ENCODE results near the gene PCLO.
"Not testable (repeated sequence)": the region's sequence is repeated elsewhere in the genome, so short reads cannot be mapped to it uniquely, and the experiment has no call there.

PCLO gene

DNA sequence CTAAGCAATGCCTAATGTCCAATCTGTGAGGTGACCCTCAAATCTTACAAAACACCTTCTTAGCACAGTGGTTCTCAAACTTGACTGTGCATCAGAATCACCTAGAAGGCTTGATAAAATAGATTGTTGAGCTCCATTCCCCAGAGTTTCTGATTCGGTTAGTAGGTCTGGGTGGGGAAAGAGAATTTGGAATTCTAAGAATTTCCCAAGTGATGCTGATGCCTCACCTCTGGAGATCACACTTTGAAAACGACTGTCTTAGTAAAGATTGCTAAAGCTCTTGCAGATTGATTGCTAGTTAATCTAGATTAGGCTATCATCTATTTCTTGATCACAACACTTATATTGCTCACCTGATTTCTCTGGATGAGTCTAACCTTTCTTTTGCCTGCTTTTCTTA is 126.6 kb downstream of the PCLO start:
- no peak for FAIRE-seq

DNA sequence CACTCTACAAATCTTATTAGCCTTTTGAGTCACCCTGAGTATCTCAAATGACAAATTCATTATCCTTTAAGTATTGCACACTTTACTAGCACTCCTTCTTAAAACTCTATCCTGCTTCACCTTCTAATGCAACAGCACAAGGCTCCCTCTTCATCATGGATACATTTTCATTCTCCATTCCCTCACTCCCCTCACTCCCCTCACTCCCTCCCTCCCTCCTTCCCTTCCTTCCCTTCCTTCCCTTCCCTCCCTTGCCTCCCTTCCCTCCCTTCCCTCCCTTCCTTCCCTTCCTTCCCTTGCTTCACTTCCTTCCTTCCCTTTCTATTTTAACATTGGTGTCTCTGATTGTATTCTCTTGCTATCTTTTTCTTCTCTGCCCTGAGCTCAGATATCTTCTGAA is 130.5 kb downstream of the PCLO start:
- no peak for FAIRE-seq

DNA sequence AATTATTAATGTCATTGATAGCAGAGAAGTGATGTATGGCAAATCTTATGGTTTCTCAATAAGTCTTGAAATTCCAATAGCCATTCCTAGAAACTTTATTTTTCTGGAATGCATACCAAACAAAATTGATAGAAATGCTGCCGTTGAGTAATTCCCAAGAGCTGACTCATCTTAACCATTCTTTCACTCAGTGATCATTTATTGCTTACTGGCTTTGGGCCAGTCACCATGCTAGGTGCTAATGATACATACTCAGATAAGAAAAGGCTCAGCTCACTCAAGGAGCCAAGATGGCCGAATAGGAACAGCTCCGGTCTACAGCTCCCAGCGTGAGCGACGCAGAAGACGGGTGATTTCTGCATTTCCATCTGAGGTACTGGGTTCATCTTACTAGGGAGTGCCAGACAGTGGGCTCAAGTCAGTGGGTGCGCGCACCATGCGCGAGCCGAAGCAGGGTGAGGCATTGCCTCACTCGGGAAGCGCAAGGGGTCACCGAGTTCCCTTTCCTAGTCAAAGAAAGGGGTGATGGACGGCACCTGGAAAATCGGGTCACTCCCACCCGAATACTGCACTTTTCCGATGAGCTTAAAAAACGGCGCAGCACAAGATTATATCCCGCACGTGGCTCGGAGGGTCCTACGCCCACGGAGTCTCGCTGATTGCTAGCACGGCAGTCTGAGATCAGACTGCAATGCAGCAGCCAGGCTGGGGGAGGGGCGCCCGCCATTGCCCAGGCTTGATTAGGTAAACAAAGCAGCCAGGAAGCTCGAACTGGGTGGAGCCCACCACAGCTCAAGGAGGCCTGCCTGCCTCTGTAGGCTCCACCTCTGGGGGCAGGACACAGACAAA is 138.6 kb downstream of the PCLO start:
- FAIRE-seq: not testable (repeated sequence)

DNA sequence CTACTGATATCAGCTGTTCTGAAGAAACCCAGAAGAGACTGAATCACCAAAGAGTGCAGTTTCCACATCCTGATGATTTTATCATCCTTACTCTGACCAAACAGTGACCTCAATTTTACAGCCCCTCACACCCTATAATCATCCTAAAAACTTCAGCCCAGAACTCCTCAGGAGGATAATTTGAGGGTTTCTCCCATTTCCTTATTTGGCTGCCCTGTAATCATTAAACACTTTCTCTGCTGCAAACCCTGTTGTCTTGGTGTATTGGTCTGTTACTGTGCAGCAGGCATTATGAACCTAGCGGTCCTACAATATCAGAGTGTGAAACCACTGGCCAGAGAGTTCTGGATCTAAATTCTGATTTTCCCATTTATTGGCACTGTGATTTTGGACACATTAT is 141.7 kb downstream of the PCLO start:
- no peak for FAIRE-seq

- FAIRE-seq: no peak
Observed at GRCh38 chr7:83020161-83020560, 142.5 kb downstream of the PCLO start.

DNA sequence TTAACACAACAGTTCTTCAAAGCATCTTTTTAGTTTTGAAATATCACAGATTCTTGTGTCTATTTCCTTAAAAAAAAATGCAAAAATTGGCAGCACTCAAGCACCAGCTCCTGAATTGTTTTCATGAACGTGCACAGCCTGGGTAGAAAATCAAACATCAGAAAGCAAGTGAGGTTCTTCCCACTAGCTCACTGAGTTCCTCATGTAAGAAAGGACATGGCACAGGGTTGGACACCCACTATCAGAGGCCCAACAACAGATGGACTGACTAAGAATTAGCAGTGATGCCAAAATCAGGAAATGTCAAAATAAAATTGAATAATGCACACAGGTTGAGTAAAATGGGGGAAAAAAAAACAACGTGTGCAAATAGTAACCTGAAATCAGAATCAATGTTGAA is 146.8 kb downstream of the PCLO start:
- no peak for FAIRE-seq

DNA sequence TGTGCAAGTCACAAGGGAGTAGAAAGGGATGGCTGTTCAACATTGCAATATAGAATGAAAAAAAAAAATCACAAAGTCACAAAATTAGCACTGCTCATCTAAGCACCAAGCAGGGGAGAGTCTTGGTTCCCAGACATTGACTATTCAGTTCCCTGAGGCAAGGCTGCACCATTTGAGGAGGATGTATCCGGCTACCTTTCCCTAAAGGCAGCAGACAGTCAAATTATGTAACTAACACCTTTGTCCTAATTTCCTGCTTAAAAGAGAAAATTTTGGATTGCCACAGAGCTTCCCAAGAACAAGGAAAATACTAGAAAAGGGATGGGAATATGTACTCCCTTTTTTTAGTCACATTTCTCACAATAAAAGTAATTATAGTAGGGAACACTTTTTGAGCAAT is 148.1 kb downstream of the PCLO start:
- FAIRE-seq: no peak

GRCh38 chr7:83011954-83012353 is 150.7 kb downstream of the PCLO start:
- FAIRE-seq: peak; percentile 80

DNA sequence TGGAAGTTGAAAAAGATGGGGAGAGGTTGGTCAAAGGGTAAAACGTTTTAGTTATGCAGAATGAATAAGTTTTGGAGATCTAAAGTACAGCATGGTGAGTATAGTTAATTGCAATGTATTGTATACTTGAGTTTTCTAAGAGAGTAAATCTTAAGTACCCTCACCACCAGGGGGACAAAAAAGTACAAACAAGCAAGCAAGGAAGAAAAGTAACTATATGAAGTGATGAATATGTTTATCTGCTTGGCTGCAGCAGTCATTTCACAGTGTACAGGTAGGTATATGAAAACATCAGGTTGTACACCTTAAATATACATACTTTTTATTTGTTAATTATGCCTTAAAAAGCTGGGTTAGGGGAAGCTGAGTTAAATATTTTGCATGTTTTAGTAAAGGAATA is 157.3 kb downstream of the PCLO start:
- peak; percentile 58 for FAIRE-seq

- no peak for FAIRE-seq
Observed at GRCh38 chr7:83001362-83002040, 161.2 kb downstream of the PCLO start.

DNA sequence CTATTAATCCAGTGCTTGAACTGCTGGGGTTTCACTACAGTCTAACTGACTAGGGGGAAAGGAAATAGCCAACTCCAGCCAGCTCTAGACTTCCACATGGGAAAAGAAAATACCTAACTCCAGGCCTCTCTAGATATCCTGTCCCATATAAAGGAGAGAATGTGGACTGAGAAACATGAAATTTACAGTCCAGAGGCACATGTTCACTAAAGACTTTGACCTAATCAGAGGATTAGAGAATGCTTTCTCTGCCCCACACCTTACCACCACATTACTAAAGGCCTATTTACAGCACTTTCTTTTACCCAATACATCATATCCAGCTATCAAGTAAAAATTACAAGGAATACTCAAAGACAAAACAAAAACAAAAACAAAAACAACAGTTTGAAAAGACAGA is 164.2 kb downstream of the PCLO start:
- no peak for FAIRE-seq

- no peak for FAIRE-seq
Observed at GRCh38 chr7:82985144-82985802, 177.4 kb downstream of the PCLO start.

DNA sequence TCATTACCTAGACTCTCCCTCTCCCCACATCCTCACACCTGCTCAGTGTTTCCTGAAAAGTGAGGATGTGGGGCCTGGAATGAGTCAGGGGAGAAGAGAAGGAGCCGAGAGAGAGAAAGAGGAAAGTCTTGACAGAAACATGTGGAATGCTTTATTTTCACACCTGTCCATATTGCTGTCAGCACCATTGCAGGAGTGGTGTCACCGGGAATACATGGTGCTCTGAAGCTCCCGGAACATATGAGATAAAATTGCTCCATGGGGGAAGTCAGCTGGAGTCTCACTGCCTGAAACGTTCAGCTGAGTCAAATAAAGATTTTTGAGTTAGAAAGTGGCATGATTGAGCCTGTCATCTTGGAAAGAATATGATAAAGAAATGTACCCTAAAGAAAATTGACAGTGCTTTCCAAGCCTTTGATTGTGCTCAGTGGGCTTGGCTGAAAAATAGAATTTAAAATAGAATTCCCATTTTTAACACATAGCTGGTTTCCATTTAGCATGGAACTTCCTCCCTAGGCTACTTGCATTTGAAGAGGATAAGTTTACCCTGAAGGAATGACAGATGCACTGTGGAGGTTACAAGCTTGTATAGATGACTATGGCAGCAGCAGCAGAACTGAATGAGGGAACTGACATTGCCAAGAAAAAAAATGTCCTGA is 182.4 kb downstream of the PCLO start:
- no peak for FAIRE-seq

- FAIRE-seq: no peak
Observed at GRCh38 chr7:82975811-82976468, 186.7 kb downstream of the PCLO start.

DNA sequence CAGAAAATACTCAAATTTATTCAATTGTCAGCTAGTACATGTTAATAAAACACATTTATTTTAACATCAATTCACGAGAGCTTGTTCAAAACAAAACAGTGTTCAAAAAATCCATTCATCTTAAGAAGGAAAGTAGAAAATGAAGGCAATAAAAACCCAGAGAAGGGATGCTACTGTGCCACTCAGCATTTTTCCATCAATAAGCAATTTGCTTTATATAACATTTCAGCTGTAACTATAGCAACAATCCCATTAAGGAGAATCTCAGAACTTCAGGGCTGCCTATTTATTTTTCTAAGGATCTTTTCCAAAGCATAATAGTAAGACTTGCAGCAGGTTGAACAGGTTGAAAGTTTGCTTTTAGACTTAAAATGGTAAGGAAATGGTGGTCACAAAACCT is 190.5 kb downstream of the PCLO start:
- no peak for FAIRE-seq

- peak; percentile 85 for FAIRE-seq
Observed at GRCh38 chr7:82965088-82966036, 197.3 kb downstream of the PCLO start.

DNA sequence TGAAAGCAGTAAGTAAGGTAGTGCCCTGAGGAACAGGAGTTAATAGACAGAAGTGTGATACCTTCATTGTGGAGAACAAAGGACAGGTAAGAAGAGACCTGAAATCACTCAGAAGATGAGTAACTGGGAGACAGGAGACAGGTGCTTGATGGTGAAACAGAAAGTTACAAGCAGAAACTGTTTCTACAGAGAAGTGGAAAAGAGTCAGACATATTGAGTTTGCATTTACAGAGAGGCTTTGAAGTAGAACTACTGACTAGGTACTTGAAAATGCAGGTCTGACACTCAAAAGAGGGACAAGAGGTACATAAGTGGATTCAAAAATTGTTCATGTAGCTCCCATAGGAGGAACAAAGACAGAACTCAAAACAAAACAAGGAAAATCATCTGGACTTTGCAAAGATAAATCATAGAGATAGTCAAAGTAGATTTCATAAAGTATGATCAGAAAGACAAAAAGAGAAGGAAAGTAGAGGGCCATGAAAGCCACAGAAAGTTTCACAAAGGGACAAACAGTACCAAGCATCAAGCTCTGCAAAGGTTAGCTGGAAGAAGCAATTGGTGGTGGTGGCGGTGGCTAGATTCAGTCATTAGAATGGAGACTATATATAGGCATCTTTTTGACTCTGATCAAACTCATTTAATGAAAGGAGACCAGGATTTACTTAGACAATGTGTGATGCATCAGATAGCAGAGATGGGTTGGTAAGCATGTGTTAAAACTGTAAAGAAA is 198.4 kb downstream of the PCLO start:
- peak; percentile 28 for FAIRE-seq

GRCh38 chr7:82961240-82961639 is 201.4 kb downstream of the PCLO start:
- no peak for FAIRE-seq

GRCh38 chr7:82959528-82959927 is 203.2 kb downstream of the PCLO start:
- no peak for FAIRE-seq

- FAIRE-seq: no peak
Observed at GRCh38 chr7:82957521-82957920, 205.2 kb downstream of the PCLO start.

All from G401.6 (cell line).